Neuronal stem cell (in vitro differentiated cells): ENCODE results near the gene HAGH.

ENCODE experiments used
- DNase-seq: peaks from one replicate; pipeline ENCODE4 v3.0.0-alpha.2; 2013; ENCODE audit warnings: low spot score
- H2AFZ ChIP-seq: one replicate; pipeline ENCODE4 v1.6.1; 2013; ENCODE audit warnings: mild to moderate bottlenecking, low read length, inconsistent platforms
- H2AK5ac ChIP-seq: 2 replicates; pipeline ENCODE4 v1.6.1; 2013; ENCODE audit warnings: low read depth, mild to moderate bottlenecking, inconsistent platforms, low read length, moderate library complexity, mixed read lengths
- H2BK120ac ChIP-seq: 2 replicates; pipeline ENCODE4 v1.6.1; 2013; ENCODE audit warnings: low read depth, mild to moderate bottlenecking, inconsistent platforms, low read length, moderate library complexity, mixed read lengths
- H2BK12ac ChIP-seq: one replicate; pipeline ENCODE4 v1.6.1; 2013; ENCODE audit warnings: low read length, inconsistent platforms
- H2BK15ac ChIP-seq: 2 replicates; pipeline ENCODE4 v1.6.1; 2013; ENCODE audit warnings: mild to moderate bottlenecking, low read length, inconsistent platforms, mixed read lengths
- H2BK5ac ChIP-seq: one replicate; pipeline ENCODE4 v1.6.1; 2013; ENCODE audit warnings: inconsistent platforms, mild to moderate bottlenecking, low read length, moderate library complexity
- H3K14ac ChIP-seq: one replicate; pipeline ENCODE4 v1.6.1; 2013; ENCODE audit warnings: low read length, inconsistent platforms
- H3K18ac ChIP-seq: 2 replicates; pipeline ENCODE4 v1.6.1; 2013; ENCODE audit warnings: low read length, inconsistent platforms
- H3K23ac ChIP-seq: 2 replicates; pipeline ENCODE4 v1.6.1; 2013; ENCODE audit warnings: low read depth, mild to moderate bottlenecking, mixed read lengths, low read length, inconsistent platforms; ENCODE audit not compliant: poor library complexity
- H3K27ac ChIP-seq: replicated peaks from 3 replicates; pipeline ENCODE4 v1.5.1; 2013; ENCODE audit warnings: low read length, inconsistent platforms
- H3K27me3 ChIP-seq, 3 experiments: 2 replicates each; pipeline ENCODE4 v1.6.1; 2013; ENCODE audit warnings: low read length in 3 of 3, mild to moderate bottlenecking in 2 of 3, inconsistent platforms in 1 of 3, low read depth in 1 of 3, mixed read lengths in 1 of 3, moderate library complexity in 1 of 3; ENCODE audit not compliant: control insufficient read depth in 3 of 3, insufficient read depth in 3 of 3
- H3K36me3 ChIP-seq, 2 donors: replicated peaks in 1 of 2; 2 replicates each; pipeline ENCODE4 v1.6.1; 2013; ENCODE audit warnings: low read length in 2 of 2; ENCODE audit not compliant: control insufficient read depth in 2 of 2, insufficient read depth in 2 of 2
- H3K4ac ChIP-seq: 2 replicates; pipeline ENCODE4 v1.6.1; 2013; ENCODE audit warnings: inconsistent platforms, mild to moderate bottlenecking, low read length, moderate library complexity
- H3K4me1 ChIP-seq, 2 donors: 1 replicate in 1 of 2; 2 replicates in 1 of 2; pipeline ENCODE4 v1.6.1; 2013; ENCODE audit warnings: low read length in 2 of 2, low read depth in 1 of 2; ENCODE audit not compliant: control insufficient read depth in 2 of 2, insufficient read depth in 1 of 2
- H3K4me2 ChIP-seq: one replicate; pipeline ENCODE4 v1.6.1; 2013; ENCODE audit warnings: mild to moderate bottlenecking, low read length, inconsistent platforms; ENCODE audit not compliant: insufficient read depth, poor library complexity, severe bottlenecking
- H3K4me3 ChIP-seq, 2 donors: 2 replicates each; pipeline ENCODE4 v1.5.1; 2013; ENCODE audit warnings: low read length in 2 of 2, mild to moderate bottlenecking in 2 of 2, inconsistent platforms in 1 of 2, moderate library complexity in 1 of 2
- H3K79me1 ChIP-seq: one replicate; pipeline ENCODE4 v1.6.1; 2013; ENCODE audit warnings: low read depth, mild to moderate bottlenecking, inconsistent platforms, low read length, moderate library complexity
- H3K9ac ChIP-seq: one replicate; pipeline ENCODE4 v1.6.1; 2013; ENCODE audit warnings: mild to moderate bottlenecking, low read depth, low read length, inconsistent platforms; ENCODE audit not compliant: poor library complexity
- H3K9me3 ChIP-seq, 2 donors: replicated peaks in 1 of 2; 2 replicates each; pipeline versions ENCODE3 to v1.6.1; 2013; ENCODE audit warnings: low read length in 2 of 2, mild to moderate bottlenecking in 2 of 2, inconsistent platforms in 1 of 2, low read depth in 1 of 2, mixed read lengths in 1 of 2, moderate library complexity in 1 of 2; ENCODE audit not compliant: control insufficient read depth in 2 of 2, insufficient read depth in 1 of 2
- H4K8ac ChIP-seq: one replicate; pipeline ENCODE4 v1.6.1; 2013; ENCODE audit warnings: low read depth, mild to moderate bottlenecking, inconsistent platforms, low read length, moderate library complexity
- H4K91ac ChIP-seq: one replicate; pipeline ENCODE4 v1.6.1; 2013; ENCODE audit warnings: low read length, low read depth, mild to moderate bottlenecking, inconsistent platforms; ENCODE audit not compliant: poor library complexity
- WGBS, 2 donors: extraction: QIAGEN DNeasy Blood & Tissue Kit; methylation state at CpG; one replicate each; pipeline ENCODE4 v1.1.7; 2013; ENCODE audit warnings: missing lambda C conversion rate in 2 of 2, mixed read lengths in 1 of 2; ENCODE audit not compliant: insufficient read length in 2 of 2, insufficient replicate concordance in 1 of 2; ENCODE audit errors: extremely low coverage in 2 of 2; 5-methylcytosine and 5-hydroxymethylcytosine counted together

Gene HAGH

DNA sequence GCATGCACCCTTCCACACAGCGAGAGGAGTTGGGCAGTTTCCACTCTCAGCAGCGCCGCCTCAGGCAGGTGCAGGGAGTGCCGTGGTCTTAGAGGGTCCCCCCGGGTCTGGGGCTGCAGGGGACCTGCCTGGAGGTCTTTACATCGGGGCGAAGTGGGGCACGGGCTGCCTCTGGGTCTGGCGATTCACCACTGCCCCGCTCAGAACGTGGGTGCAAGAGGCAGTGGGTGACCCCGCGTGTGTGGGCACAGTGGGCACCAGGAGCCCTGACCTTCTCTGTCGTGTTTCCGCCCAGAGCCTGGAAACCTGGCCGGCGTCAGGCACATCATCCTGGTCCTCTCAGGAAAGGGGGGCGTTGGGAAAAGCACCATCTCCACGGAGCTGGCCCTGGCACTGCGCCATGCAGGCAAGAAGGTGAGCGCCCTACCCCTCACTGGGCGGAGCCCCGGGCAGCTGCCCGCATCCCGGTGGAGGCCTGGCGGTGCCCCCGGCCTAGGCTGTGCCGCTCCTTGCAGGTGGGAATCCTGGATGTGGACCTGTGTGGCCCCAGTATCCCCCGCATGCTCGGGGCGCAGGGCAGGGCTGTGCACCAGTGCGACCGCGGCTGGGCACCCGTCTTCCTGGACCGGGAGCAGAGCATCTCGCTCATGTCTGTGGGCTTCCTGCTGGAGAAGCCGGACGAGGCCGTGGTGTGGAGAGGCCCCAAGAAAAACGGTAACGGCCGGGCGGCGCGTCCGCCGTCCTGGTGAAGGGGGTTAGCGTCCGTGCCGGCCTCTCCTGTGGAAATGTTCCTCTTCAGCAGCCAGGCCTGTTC is 40.2 kb downstream of the HAGH start:
- DNase-seq, result no peak

GRCh38 chr16:1785846-1786170 is 40.8 kb downstream of the HAGH start:
- Histone ChIP-seq H3K4me1 (peaks cover 7% of the 10 kb centered on the region in 2 donors), H2AK5ac (no peak overlapping the region), H3K23ac (no peak overlapping the region), H4K8ac (no peak overlapping the region), H3K27me3 (no peaks in the 10 kb centered on the region), H3K9ac (no peak overlapping the region), H3K36me3 (peaks cover 30 to 66% of the 10 kb centered on the region in 2 donors), H2BK120ac (no peak overlapping the region), H3K14ac (no peak overlapping the region), H4K91ac (no peak overlapping the region), H3K27ac (no peak overlapping the region), H2AFZ (no peak overlapping the region), H3K9me3 (no peaks in the 10 kb centered on the region), H3K4me3 (no peak overlapping the region), H2BK12ac (no peak overlapping the region), H3K4ac (no peak overlapping the region), H2BK5ac (no peak overlapping the region), H3K79me1 (peaks cover 47% of the 10 kb centered on the region), H3K18ac (no peak overlapping the region), H3K4me2 (no peak overlapping the region), H2BK15ac (no peak overlapping the region)
- WGBS, 2 donors, result no CpG with 5 or more reads among the region's 14 CpGs
- DNase-seq, result no peak

More for the DNA sequence above, 40.2 kb downstream of the HAGH start:
- no CpG with 5 or more reads among the region's 51 CpGs for WGBS, 2 donors
- no peak overlapping the region for H2BK15ac ChIP-seq
- no peak overlapping the region for H3K27ac ChIP-seq
- no peak overlapping the region for H2AFZ ChIP-seq
- H3K4me3 ChIP-seq, result peak overlapping the region in 1 of 2 donors; percentile 47
- H3K9me3 ChIP-seq, result no peaks in the 10 kb centered on the region
- peaks cover 31 to 65% of the 10 kb centered on the region in 2 donors for H3K36me3 ChIP-seq
- no peak overlapping the region for H4K8ac ChIP-seq
- H2BK5ac ChIP-seq, result no peak overlapping the region
- H3K4me2 ChIP-seq, result no peak overlapping the region
- no peak overlapping the region for H3K23ac ChIP-seq
- no peak overlapping the region for H3K14ac ChIP-seq
- H2BK120ac ChIP-seq, result no peak overlapping the region
- no peak overlapping the region for H2BK12ac ChIP-seq
- H3K79me1 ChIP-seq, result peaks cover 43% of the 10 kb centered on the region
- no peaks in the 10 kb centered on the region for H3K27me3 ChIP-seq
- H2AK5ac ChIP-seq, result no peak overlapping the region
- peaks cover 4 to 5% of the 10 kb centered on the region in 2 donors for H3K4me1 ChIP-seq
- peak overlapping the region; percentile 21 for H3K9ac ChIP-seq
- H3K4ac ChIP-seq, result no peak overlapping the region
- no peak overlapping the region for H3K18ac ChIP-seq
- no peak overlapping the region for H4K91ac ChIP-seq

DNA sequence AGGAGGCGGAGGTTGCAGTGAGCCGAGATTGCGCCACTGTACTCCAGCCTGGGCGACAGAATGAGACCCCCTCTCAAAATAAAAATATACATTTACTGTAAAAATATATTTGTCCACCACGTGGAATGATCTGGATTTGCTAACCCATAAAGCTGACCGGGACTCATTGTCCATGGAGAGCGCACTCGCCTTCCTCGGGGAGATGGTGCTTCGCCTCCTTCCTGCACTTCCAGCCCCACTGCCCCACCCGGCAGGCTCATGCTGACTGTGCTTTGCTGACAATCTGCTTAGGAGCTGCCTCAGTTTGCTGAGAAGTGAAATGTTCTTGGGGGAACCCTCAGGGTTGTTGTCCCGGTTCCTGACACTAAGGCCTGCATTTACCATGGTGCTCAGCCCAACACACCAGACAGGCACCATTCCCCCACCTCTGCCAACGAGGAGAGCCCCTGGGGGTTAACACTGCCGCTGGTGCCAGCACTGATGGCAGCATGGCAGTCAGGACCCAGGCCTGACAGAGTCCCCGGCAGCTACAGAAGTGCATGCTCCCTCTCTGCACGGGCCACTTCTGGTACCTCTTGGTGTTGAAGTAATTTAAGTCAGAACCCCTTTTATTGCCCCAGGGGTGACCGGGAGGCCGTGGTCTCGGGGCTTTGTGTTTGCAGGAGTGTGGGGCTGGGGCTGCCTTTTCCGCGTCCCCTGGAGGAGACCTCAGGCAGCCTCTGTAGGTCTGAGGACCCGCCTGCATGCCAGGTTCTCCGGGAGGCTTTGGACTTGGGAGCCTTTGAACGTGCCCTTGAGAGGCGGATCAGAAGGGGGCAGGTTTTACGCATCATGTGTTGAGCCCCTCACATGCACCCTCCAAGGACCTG is 41.4 kb downstream of the HAGH start:
- Histone ChIP-seq H2BK12ac (no peak overlapping the region), H3K4me3 (no peak overlapping the region), H2BK15ac (no peak overlapping the region), H2BK120ac (no peak overlapping the region), H3K23ac (no peak overlapping the region), H3K9me3 (no peaks in the 10 kb centered on the region), H3K18ac (no peak overlapping the region), H2AFZ (no peak overlapping the region), H3K9ac (no peak overlapping the region), H3K27ac (no peak overlapping the region), H3K36me3 (peaks cover 30 to 66% of the 10 kb centered on the region in 2 donors), H3K79me1 (peaks cover 47% of the 10 kb centered on the region), H3K4me1 (peaks cover 7% of the 10 kb centered on the region in 2 donors), H3K27me3 (no peaks in the 10 kb centered on the region), H3K14ac (no peak overlapping the region), H4K91ac (no peak overlapping the region), H2AK5ac (no peak overlapping the region), H2BK5ac (no peak overlapping the region), H4K8ac (no peak overlapping the region), H3K4ac (no peak overlapping the region), H3K4me2 (no peak overlapping the region)
- WGBS, 2 donors, result no CpG with 5 or more reads among the region's 26 CpGs
- no peak for DNase-seq
